Fibroblast of upper back skin (primary cell): ENCODE data around the gene MAPK6.
"Not testable (repeated sequence)": the region's sequence is repeated elsewhere in the genome, so short reads cannot be mapped to it uniquely, and the experiment has no call there.

ENCODE experiments used
- DNase-seq: peaks from one replicate; pipeline ENCODE4 v3.0.0-alpha.2; 2013

MAPK6 gene

DNA sequence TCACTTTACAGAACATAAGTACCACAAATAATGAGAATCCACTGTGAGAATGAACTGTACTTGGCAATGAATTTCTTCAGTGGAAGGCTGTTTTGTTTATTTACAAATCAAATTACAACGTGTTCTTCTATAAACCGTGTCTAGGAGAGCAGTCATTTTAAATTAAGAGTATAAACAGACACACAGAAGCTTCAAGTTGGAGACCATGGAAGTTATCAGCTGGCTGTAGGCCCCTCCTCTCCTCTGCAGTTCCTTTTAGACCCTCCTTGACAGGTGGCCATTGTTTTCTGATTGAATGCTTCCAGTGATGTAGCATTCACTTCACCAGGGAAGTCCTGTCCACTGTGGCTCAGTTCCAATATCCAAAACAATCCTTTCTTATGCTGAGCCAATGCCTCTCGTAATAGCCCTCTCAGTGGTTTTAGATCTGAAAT lies 7.3 kb upstream of the MAPK6 start:
- no peak for DNase-seq

DNA sequence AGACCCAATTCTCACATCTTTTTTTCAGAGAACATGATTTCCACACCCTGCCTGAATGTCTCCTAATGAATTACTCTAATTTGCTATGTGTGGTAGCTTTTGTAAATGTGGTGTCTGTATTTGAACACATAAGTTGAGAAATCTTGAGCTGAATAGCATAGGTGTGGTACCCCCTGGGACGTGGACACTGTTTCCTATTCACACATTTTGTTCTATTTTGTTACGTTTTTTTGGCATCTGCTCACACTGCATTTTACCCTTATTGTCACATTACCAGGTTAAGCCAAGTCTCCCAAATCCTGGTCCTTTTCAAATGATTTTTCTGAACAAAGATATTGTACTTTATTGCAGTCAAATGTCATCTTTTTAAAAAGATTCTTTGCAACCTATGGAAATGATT lies 6.8 kb upstream of the MAPK6 start:
- DNase-seq, result no peak

DNA sequence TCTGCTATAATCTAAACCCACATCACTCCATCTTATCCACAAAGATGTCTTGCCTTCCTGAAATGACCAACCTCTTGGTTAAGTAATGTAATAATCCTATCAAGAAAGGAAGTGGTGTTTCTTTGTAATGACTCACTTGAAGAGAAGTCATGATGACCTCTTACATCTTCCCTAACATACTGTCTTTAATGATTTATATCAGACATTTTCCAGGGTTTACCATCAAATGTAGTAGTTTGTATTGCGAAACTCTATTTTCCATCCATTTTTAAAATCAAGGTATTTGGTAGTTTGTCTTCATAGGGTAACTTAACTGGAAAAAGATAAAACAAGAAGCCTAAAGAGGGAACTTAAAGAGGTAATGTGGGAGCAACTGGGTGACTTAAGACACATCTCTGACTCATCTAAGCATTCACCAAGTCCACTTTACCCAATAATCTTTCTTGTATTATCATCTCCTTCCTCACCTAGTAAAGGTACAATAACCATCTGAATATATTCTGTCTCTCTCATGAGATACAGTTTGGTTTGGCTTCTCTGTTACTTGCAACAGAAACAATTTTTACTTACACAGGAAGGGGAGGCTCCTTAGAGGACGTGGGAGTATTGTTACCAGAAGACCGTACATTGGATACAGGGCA lies 5.7 kb upstream of the MAPK6 start:
- DNase-seq, result peak; percentile 71

DNA sequence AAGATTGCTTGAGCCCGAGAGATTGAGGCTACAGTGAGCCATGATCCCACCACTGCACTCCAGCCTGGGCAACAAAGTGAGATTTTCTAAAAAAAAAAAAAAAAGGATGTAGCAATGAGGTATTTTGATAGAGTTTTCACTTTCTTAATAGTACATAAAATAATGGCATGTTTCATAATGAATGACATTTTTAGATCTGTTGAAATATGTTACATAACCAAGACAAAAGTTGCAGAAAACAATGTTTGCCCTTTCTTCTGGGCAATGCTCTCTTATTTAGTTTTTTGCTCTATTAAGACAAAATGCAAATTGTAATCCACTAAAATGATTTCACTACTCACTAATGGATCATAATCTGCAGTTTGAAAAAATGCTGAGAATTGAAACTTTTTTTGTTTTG lies 4.4 kb upstream of the MAPK6 start:
- DNase-seq, result no peak

DNA sequence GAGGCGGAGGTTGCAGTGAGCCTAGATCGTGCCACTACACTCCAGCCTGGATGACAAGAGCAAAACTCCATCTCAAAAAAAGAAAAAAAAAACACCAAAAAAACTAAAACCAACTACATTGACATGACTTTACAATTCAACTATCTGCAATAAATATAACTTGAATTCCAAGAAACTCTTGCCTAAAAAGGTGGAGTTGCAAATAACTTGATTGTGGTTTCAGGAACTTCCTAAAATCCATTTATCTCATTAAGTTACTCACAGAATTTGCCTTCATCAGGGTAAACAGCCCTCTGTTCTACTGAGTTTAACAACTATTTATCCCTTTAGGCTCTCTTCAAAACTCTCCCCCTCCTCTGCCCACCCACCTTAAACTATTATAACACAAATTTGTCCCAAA lies 2.7 kb upstream of the MAPK6 start:
- no peak for DNase-seq

DNA sequence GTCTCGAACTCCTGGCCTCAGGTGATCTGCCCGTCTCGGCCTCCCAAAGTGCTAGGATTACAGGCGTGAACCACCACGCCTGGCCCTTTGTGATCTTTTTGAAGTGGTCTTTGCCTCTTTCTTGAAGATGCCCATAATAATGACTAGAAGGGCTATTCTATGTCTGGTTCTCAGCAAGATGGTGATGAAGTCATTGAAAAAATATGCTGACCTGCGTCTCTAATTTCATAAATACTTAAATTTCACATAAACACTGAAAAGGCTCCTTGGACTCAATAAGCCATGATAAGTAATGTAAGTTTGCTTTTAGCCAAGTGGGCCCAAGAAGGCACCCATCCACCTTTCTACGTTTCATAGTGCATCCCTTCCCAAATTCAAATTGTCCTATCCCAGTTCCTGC lies 775 bp upstream of the MAPK6 start:
- DNase-seq, result peak; percentile 29

DNA sequence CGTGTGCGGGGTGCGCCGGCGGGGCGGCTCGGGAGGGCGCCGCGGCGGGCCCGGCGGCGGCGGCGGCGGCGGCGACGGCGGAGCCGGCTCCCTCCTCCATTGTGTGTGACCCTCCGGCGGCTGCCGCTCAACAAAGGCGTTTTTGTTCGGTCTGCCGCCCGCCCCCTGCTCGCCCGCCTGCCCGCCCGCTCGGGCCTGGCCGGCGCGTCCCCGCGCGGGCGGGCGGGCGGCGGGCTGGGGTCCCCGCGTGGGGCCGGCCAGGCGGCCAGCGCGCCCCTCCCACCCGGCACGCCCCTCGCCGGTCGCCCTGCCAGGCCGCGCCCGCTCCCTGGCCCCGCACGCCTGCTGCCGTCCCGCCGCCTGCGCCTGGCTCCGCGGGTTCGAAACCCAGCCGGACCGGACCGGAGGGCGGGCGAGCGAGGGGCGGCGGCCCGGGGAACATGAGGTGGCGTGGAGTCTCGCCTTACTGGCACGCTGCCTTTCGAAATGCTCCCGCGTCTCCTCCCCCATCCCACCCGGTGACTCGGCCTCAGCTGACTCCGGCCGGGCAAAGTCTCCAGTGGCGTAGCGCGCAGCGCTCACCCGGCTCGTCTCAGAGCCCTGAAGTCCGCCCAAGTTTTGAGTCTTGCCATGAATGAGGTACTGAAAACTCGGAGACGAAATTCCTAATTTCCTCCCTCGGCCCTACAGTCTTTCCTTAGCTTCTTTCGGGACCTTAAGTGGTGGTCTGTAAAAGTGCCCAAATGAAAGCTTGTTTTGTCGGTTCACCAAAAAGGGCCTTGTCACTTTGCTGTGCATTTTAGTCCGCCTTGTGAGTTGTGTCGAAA lies 588 bp downstream of the MAPK6 start:
- peak; percentile 82 for DNase-seq

DNA sequence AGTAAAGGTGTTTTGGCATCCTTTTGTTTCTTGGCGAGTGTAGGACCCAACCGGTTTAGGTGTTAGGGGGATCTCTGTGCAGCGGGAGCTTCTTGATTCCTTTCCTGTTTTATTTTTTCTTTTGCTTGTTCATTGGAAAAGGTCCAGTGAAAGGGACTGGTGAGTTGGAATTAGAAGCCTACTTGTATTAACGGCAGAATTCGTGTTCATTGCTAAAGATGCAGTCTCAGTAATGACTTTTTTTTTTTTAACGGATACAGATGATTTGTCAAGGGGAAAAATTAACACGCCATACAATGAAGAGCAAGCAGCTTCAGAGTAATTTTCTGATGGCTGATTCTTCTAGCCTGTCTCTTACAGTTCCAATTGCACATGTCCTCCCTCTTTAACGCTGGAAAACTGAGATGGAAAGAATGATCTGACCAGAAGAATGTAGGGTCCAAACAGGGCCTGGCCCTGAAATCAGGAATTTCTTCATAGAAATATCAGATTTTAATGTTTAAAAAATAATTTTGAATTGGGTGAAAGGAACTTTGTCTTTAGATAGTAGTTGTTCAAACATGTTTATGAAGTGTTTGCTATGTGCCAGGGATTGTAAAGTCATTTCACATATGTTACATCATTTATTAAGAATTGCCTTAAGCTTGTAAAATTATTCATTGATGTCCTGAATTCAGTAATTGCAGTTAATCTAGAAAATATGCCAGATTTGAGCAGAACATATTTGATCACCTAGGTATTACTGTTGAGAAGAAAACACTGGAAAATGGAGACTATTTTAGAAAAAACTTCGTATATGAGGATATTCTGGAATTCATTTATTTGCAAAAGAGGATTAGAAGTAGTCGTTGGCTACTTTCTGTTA lies 1.4 kb downstream of the MAPK6 start:
- DNase-seq, result peak; percentile 41

DNA sequence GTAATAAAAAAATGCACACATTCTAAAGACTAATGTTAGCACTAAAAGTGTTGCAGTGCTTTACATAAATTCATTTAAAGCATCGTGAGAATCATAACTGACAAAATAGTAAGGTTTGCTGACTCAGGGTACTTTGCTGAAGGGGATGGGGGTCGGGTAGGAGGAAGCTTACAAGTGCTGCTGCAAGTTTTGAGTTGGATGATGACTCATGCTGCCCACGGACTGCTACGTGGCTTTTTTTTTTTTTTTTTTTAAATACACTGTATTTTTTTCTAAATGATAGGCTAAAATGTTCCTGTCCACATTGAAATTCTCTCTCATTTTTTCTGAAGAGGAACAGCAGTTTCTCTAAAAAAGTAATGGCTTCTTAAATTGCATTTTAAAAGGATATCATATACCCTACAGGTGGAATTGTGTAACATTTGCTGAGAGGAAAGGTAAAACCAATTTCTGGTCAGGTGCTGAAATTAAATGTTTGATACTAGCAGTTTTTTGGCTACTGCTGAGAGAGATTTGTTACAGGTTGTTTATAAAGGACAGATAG lies 2.2 kb downstream of the MAPK6 start:
- peak; percentile 95 for DNase-seq

DNA sequence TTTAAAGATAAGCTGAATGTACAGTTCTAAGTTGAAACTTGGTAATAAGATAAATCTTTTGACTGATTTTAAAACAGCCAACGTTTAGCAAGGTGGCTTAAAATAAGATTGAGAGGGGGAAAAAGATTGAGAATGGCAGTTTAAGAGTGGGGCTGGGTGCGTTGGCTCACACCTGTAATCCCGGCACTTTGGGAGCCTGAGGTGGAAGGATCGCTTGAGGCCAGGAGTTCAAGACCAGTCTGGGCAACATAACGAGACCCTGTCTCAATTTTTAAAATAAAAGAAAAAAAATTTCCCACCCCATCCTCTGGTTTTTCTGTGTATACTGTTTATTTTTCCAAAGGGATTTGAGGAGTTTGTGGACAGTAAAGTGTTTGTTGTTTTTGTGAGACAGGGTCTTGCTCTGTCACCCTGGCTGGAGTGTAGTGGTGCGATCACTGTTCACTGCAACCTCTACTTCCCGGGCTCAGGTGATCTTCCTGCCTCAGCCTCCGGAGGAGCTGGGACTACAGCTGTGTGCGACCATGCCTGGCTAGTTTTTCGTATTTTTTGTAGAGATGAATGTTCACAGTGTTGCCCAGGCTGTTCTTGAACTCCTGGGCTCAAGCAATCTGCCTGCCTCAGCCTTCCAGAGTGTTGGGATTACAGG lies 3.0 kb downstream of the MAPK6 start:
- DNase-seq, result no peak

DNA sequence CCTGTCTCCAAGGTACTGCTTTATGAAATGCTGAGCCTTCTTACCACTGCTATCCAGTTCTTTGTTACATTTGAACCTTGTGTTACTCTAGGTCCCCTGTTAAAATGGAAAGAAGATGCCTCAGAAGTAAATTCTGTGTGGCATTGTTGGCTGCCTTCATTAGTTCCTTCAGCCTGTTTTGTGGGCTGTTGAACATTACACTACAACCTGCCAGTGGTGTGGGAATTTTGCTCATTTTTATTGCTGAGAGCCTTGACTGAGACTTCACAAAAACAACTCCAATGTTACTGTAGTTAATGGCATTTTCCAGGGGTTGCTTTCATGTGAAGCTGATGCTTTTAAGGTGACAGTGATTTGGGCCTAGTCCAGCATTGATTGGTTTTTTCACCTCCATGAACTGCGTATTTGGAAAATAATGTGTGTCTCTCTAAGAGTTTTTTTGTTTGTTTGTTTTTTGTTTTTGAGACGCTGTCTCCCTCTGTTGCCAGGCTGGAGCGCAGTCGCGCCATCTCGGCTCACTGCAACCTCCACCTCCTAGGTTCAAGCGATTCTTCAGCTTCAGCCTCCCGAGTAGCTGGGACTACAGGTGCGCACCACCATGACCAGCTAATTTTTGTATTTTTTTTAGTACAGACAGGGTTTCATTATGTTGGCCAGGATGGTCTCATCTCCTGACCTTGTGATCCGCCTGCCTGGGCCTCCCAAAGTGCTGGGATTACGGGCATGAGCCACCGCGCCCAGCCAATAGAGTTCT lies 4.3 kb downstream of the MAPK6 start:
- DNase-seq, result no peak

DNA sequence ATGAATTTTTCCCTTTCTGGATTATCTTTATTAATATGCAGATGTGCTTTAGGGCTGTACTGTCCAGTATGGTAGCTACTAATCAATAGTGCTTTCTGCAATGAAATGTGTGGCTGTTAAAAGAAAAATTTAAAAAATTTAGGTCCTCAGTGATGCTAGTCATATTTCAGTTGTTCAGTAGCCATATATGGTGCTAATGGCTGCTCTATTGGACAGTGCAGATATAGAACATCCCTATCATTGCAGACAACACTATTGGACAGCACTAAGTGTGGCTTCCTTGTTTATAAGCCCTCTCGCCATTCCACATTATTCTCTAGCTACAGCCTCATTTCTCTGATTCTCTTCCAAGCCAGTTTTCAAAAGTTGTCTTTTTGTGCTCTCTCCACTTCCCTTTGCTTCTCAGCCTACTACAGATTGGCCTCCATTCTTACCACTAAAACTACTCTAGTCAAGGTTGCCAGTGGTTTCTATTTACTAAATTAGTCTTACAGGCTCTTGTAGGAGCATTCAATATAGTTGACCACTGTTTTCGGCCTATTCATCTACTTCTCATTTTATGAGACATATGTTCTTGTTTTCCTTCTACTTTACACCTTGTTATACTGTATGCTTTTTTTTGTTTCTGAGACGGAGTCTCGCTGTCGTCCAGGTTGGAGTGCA lies 9.5 kb downstream of the MAPK6 start:
- no peak for DNase-seq

DNA sequence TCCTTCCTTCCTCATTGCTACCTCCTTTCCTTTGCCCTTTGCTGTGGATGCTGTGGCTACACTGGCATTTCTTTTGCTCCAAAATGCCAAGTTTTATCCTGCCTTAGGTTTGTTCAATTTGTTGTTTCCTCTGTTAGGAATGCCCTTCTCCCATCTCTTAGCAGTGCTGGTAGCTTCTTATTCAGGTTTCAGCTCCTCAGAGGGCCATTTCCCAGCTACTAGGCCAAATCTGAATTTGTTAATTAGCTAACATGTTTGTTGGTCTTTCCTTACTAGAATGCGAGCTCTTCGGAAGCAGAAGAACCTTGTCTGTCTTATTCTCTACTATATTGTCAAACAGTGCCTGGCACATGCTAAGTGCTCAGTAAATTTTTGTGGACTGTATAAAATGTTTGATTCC lies 11.0 kb downstream of the MAPK6 start:
- DNase-seq, result no peak

DNA sequence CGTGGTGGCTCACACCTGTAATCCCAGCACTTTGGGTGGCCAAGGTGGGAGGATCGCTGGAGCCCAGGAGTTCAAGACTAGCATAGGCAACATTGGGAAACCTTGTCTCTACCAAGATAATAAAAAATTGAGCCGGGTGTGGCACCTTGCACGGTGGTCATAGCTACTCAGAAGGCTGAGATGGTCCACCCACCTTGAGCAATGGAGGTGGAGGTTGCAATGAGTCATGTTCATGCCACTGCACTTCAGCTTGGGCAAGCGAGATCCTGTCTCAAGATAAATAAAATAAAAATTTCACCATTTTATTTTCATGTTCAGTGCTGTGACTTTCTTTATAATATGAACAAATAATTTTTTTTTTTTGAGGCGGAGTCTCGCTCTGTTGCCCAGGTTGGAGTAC lies 12.5 kb downstream of the MAPK6 start:
- no peak for DNase-seq

DNA sequence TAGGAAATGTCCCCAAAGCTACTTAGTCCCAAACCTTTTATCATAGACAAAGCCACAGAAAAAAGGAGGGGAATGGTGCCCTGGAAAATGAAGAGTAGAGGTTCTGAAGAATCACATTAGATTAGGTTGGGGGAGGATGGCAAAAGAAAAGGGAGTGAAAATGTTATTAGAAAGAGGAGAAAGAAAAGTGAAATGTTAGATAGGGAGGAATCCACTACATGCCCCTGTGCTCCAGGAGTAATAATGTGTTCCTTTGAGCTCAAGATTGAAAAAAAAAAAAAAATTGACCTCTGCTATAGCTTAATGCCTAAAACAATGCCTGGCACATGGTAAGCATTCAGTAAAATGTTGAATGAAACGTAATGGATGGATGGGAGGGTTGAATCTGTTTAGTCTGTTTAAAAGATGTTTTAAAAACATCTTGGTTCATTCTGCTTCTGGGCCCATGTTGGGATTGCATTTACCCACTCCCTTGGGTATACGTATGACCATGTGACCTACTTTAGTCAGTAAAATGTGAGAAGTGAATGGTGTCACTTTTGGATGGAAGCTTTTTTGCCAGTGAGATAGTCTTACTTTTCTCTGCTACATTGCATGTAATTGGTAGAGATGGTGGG lies 19.0 kb downstream of the MAPK6 start:
- DNase-seq, result no peak

DNA sequence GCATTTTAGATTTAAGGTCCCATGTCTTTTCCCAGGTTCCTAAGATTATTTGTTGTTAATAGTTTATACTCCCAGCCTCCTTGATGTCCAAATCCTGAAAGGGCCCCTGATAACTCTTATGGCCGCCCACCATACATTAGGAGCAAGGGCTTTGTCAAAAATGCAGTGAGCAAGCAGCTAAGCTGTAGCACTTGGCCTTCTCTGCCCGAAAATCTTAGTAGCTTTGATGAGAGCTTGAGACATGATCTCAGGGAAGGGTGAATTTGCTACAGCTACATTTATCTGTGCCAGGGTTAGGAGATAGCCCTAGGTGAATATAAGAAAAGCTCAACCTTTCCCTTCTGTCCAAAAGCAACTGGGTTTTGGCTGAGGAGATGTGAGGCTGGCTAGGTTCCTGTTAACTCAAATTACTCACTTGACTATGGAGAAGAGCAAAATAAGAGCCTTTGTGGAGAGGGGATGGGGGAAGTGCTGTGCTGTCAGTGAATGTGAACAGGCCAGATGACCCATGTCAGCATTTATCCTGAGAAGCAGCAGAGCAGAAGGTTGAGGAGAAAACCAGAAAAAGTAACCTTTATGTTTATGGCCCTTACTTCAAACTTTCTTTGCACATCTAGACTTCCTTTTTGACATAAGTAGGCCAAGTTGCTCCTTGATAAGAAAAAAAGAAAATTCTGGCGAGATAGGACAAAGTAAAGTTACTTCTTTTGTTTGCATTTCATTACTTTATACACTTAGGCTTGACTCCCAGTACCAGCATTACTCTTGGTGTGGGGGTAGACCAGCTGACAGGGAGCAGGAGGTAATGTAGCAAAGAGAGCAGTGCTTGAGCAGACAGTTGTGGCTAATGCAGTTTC lies 21.1 kb downstream of the MAPK6 start:
- DNase-seq, result peak; percentile 25

DNA sequence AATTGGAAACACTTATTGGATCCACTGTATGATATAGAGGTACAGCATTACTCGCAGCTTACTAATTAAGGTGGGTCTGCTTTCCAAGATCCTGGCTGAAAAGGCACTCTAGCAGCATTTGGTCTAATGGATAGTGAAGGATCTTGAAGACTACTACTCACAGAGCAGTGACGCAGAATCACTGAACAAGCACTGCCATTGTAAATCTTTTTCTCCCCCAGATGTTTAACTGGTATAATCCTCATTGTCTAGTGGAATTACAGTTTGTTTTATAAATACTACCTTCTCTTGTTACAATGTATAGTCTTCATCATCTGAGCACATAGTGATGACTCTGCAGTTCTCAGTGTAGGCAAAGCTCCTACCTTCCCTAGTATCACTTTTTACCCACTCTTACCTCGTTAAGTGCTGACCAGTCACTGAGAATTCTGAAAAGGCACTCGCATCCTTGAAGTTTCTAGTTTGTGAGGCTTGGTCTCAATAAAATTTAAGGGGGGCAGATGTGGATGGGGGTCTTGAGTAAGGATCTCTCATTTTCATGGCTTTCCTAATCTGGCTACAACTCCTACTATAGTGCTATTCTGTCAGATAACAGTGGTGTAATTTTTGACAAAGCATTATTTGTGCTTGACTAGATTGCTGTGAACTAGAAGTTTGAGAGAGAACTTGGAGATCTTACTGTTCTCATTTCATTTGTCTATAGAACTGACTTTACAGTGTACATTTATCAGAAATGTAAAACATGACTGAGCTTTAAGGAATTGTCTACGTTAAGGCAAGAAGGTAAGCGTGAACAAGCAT lies 23.2 kb downstream of the MAPK6 start:
- DNase-seq, result no peak

DNA sequence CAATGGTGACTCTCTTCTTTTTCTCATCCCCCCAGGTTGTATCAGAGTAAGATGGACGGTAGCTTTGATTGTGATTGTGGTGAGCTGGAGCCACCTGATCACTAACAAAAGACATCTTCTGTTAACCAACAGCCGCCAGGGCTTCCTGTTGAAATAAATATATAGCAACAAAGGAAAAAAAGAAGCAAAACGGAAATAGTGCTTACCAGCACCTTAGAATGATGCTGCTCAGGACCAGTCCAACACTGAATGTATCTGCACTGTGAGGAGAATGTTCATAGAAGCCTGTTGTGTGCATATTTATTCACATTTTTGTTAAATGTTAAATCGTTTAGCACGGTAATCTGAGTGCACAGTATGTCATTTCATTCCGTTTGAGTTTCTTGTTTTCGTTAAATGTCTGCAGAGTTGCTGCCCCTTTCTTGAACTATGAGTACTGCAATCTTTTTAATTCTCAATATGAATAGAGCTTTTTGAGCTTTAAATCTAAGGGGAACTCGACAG lies 26.8 kb downstream of the MAPK6 start:
- DNase-seq, result not testable (repeated sequence)

DNA sequence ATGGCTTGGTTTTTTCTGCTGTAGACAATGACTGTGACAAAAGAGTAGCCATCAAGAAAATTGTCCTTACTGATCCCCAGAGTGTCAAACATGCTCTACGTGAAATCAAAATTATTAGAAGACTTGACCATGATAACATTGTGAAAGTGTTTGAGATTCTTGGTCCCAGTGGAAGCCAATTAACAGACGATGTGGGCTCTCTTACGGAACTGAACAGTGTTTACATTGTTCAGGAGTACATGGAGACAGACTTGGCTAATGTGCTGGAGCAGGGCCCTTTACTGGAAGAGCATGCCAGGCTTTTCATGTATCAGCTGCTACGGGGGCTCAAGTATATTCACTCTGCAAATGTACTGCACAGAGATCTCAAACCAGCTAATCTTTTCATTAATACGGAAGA lies 27.5 kb downstream of the MAPK6 start:
- DNase-seq, result not testable (repeated sequence)
